GM12872 (cell line): Measurements from ENCODE around the gene ATP10A.

Experiments
- TF ChIP-seq, protein P1 (sequence below): IDR thresholded peaks from 3 replicates; pipeline ENCODE4 v1.5.1; 2011; ENCODE audit warnings: low read depth, mild to moderate bottlenecking, low read length, moderate library complexity; ENCODE audit not compliant: insufficient read depth

ATP10A gene

GRCh38 chr15:25742776-25743547, 120.2 kb downstream of the ATP10A start:
- TF ChIP-seq, protein P1, sequence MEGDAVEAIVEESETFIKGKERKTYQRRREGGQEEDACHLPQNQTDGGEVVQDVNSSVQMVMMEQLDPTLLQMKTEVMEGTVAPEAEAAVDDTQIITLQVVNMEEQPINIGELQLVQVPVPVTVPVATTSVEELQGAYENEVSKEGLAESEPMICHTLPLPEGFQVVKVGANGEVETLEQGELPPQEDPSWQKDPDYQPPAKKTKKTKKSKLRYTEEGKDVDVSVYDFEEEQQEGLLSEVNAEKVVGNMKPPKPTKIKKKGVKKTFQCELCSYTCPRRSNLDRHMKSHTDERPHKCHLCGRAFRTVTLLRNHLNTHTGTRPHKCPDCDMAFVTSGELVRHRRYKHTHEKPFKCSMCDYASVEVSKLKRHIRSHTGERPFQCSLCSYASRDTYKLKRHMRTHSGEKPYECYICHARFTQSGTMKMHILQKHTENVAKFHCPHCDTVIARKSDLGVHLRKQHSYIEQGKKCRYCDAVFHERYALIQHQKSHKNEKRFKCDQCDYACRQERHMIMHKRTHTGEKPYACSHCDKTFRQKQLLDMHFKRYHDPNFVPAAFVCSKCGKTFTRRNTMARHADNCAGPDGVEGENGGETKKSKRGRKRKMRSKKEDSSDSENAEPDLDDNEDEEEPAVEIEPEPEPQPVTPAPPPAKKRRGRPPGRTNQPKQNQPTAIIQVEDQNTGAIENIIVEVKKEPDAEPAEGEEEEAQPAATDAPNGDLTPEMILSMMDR, result no peak

- TF ChIP-seq, protein P1, result no peak
Observed at GRCh38 chr15:25742041-25742730, 120.9 kb downstream of the ATP10A start.

- TF ChIP-seq, protein P1, result no peak
Observed at GRCh38 chr15:25741256-25741580, 121.9 kb downstream of the ATP10A start.

DNA sequence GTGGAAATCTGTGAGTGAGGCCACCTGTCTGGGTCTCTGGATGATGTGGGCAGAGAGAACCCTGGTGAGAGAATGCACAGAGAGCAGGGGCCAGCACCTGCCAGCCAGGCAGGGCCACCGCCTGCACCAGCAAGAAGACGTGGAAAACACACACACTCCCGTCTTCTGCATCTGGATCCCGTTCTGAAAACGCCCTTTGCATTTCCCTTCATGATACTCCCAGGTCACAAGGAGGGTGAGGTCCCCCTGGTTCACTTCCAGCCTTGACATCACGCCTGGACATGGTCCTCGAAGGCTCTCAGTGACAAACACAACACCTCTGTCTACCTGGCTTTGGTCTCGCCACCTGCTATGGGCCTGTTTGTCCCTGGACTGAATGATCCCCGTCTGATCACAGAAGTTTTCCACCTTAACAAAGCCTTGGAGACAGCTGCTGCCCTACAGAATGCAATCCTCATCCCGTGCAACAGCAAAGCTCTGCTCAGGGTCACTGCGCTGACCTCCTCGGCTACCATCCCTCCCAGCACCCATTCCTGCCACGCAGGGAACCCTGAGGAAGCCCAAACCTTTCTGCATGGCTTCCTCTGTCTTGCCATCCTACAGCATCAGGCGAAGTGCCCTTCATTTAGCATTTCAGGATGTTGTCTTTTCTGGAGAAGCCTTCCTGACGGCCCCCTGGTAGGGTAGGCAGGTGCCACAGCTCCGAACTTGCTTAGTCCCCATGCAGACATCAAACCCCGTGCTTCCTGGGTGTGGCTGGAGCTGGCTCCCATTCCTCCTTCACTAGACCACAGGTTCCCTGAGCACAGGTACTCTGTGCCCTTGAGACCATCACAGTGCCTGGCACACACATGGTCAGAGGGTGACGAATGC, 122.5 kb downstream of the ATP10A start:
- TF ChIP-seq, protein P1, result no peak

GRCh38 chr15:25739687-25740121, 123.4 kb downstream of the ATP10A start:
- TF ChIP-seq, protein P1, result no peak

- TF ChIP-seq, protein P1, result no peak
Observed at GRCh38 chr15:25738171-25738965, 124.8 kb downstream of the ATP10A start.
